PFSK-1 (cell line): ENCODE results near the gene CC2D2A.

Source experiments
- POLR2AphosphoS5 ChIP-seq: IDR thresholded peaks from 2 replicates; pipeline ENCODE4 v1.6.1; 2012; ENCODE audit warnings: low read depth, mild to moderate bottlenecking, control low read depth, low read length, moderate library complexity
- SIN3A ChIP-seq: IDR thresholded peaks from 2 replicates; pipeline ENCODE4 v1.6.1; 2012; ENCODE audit warnings: mild to moderate bottlenecking, low read length, moderate library complexity, borderline replicate concordance; ENCODE audit not compliant: insufficient read depth
- TAF1 ChIP-seq: IDR thresholded peaks from 2 replicates; pipeline ENCODE4 v1.6.1; 2012; ENCODE audit warnings: low read length, control low read depth, borderline replicate concordance; ENCODE audit not compliant: insufficient read depth

- TF ChIP-seq TAF1, result no peak
- no peak for TF ChIP-seq SIN3A
- TF ChIP-seq POLR2AphosphoS5, result no peak
Observed at GRCh38 chr4:15420642-15421041, 49.0 kb upstream of the CC2D2A start.
